Fibroblast of lung (primary cell): ENCODE data around the gene OR6X1.

Source experiments
- CTCF ChIP-seq, 2 donors: IDR thresholded peaks in 1 of 2; conservative IDR thresholded peaks in 1 of 2; 1 replicate in 1 of 2; 2 replicates in 1 of 2; pipeline ENCODE4 v1.5.1; 2011 to 2012; ENCODE audit warnings: low read length in 2 of 2, control low read depth in 1 of 2, inconsistent platforms in 1 of 2, low read depth in 1 of 2, mild to moderate bottlenecking in 1 of 2
- EZH2 ChIP-seq: IDR thresholded peaks from 2 replicates; pipeline ENCODE4 v1.5.1; 2012; ENCODE audit warnings: low read length, control low read depth, mild to moderate bottlenecking; ENCODE audit errors: missing control alignments

- TF ChIP-seq EZH2 (no peak), CTCF (conservative IDR thresholded peaks at IDR 0.05 in 1 of 2, IDR thresholded peaks at IDR 0.05 in 1 of 2; ENCODE audit: low read depth in 1 of 2, low read length in 2 of 2) (no peak)
Observed at GRCh38 chr11:123718063-123718462, 36.3 kb downstream of the OR6X1 start.
